ENCODE results near the gene SLC26A11.

SLC26A11 gene

DNA sequence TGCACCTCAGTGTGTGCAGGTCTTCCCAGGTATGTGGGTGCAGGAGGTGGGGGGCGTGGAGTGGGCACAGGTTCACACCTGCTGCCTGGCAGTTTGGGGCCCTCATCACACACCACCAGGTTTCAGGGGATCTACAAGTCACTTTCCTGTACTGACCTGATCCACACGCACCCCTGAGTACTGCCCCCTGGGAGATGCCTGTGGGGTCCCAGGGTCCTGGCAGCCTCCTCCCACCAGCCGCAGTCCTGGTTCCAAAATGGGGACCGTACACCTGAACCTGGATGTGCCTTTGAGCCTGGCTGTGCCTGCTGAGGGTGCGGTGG, 66.4 kb downstream of the SLC26A11 start:
- Histone ChIP-seq H3K4me2 (ENCODE audit: low read length) (no peak overlapping the region), H3K36me3 (ENCODE audit: control insufficient read depth in 1 of 2, insufficient read depth in 2 of 2, low read length in 2 of 2) (peaks cover 26 to 29% of the 10 kb centered on the region in 2 experiments), H3K14ac (ENCODE audit: low read length) (no peak overlapping the region), H3K27ac (ENCODE audit: low read depth, low read length) (no peak overlapping the region), H4K12ac (ENCODE audit: low read depth, low read length) (no peak overlapping the region), H3K79me2 (ENCODE audit: control insufficient read depth, insufficient read depth, low read length, poor library complexity) (no peaks in the 10 kb centered on the region), H2AK5ac (ENCODE audit: low read length) (no peak overlapping the region), H3K27me3 (ENCODE audit: insufficient read depth, low read length) (no peaks in the 10 kb centered on the region), H4K8ac (ENCODE audit: low read depth, low read length) (no peak overlapping the region), H3K4ac (ENCODE audit: low read depth, low read length) (no peak overlapping the region), H3K4me1 (ENCODE audit: control insufficient read depth in 1 of 2, insufficient read depth in 2 of 2, low read length in 2 of 2) (no peaks in the 10 kb centered on the region), H4K91ac (ENCODE audit: low read depth, low read length) (no peak overlapping the region), H3K18ac (ENCODE audit: low read length) (no peak overlapping the region), H2AFZ (ENCODE audit: insufficient read depth, low read length, poor library complexity) (no peak overlapping the region), H3K79me1 (ENCODE audit: low read length) (no peaks in the 10 kb centered on the region), H2BK12ac (ENCODE audit: low read length) (no peak overlapping the region), H2BK120ac (ENCODE audit: insufficient read depth, low read length, poor library complexity) (no peak overlapping the region), H3K4me3 (ENCODE audit: low read depth, low read length) (no peak overlapping the region), H3K9ac (ENCODE audit: low read length) (no peak overlapping the region), H3K9me3 (ENCODE audit: insufficient read depth, low read depth, low read length) (peaks cover 4% of the 10 kb centered on the region), H2BK5ac (ENCODE audit: low read depth, low read length, poor library complexity) (no peak overlapping the region), H3K23ac (ENCODE audit: low read length) (no peak overlapping the region)
- DNase-seq = no peak
- no CpG with 5 or more reads among the region's 5 CpGs for WGBS (ENCODE audit: extremely low coverage, insufficient coverage, insufficient read length)

DNA sequence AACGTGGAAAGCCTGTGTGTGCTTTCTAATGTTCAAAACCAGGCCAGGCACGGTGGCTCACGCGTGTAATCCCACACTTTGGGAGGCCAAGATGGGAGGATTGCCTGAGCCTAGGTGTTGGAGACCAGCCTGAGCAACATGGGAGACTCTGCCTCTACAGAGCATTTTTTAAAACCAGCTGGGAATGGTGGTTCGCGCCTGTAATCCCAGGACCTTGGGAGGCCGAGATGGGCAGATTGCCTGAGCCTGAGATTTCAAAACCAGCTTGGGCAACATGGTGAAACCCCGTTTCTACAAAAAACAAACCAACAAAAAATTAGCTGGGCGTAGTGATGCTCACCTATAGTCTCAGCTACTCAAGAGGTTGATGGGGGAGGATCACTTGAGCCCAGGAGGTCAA, 66.8 kb downstream of the SLC26A11 start:
- H3K9ac ChIP-seq (ENCODE audit: low read length) = no peak overlapping the region
- H3K4me1 ChIP-seq (ENCODE audit: control insufficient read depth in 1 of 2, insufficient read depth in 2 of 2, low read length in 2 of 2) = no peaks in the 10 kb centered on the region
- no peak overlapping the region for H3K18ac ChIP-seq (ENCODE audit: low read length)
- no peak overlapping the region for H4K8ac ChIP-seq (ENCODE audit: low read depth, low read length)
- no peak overlapping the region for H3K14ac ChIP-seq (ENCODE audit: low read length)
- H4K91ac ChIP-seq (ENCODE audit: low read depth, low read length) = no peak overlapping the region
- peaks cover 4% of the 10 kb centered on the region for H3K9me3 ChIP-seq (ENCODE audit: insufficient read depth, low read depth, low read length)
- H3K4ac ChIP-seq (ENCODE audit: low read depth, low read length) = no peak overlapping the region
- no CpG with 5 or more reads among the region's 9 CpGs for WGBS (ENCODE audit: extremely low coverage, insufficient coverage, insufficient read length)
- no peak overlapping the region for H3K27ac ChIP-seq (ENCODE audit: low read depth, low read length)
- H3K27me3 ChIP-seq (ENCODE audit: insufficient read depth, low read length) = no peaks in the 10 kb centered on the region
- no peaks in the 10 kb centered on the region for H3K79me1 ChIP-seq (ENCODE audit: low read length)
- no peak overlapping the region for H2BK120ac ChIP-seq (ENCODE audit: insufficient read depth, low read length, poor library complexity)
- H3K4me3 ChIP-seq (ENCODE audit: low read depth, low read length) = no peak overlapping the region
- H2BK12ac ChIP-seq (ENCODE audit: low read length) = no peak overlapping the region
- H4K12ac ChIP-seq (ENCODE audit: low read depth, low read length) = no peak overlapping the region
- H3K4me2 ChIP-seq (ENCODE audit: low read length) = no peak overlapping the region
- H3K36me3 ChIP-seq (ENCODE audit: control insufficient read depth in 1 of 2, insufficient read depth in 2 of 2, low read length in 2 of 2) = peaks cover 30 to 32% of the 10 kb centered on the region in 2 experiments
- H2BK5ac ChIP-seq (ENCODE audit: low read depth, low read length, poor library complexity) = no peak overlapping the region
- H3K23ac ChIP-seq (ENCODE audit: low read length) = no peak overlapping the region
- DNase-seq = no peak
- no peak overlapping the region for H2AK5ac ChIP-seq (ENCODE audit: low read length)
- no peaks in the 10 kb centered on the region for H3K79me2 ChIP-seq (ENCODE audit: control insufficient read depth, insufficient read depth, low read length, poor library complexity)
- no peak overlapping the region for H2AFZ ChIP-seq (ENCODE audit: insufficient read depth, low read length, poor library complexity)

DNA sequence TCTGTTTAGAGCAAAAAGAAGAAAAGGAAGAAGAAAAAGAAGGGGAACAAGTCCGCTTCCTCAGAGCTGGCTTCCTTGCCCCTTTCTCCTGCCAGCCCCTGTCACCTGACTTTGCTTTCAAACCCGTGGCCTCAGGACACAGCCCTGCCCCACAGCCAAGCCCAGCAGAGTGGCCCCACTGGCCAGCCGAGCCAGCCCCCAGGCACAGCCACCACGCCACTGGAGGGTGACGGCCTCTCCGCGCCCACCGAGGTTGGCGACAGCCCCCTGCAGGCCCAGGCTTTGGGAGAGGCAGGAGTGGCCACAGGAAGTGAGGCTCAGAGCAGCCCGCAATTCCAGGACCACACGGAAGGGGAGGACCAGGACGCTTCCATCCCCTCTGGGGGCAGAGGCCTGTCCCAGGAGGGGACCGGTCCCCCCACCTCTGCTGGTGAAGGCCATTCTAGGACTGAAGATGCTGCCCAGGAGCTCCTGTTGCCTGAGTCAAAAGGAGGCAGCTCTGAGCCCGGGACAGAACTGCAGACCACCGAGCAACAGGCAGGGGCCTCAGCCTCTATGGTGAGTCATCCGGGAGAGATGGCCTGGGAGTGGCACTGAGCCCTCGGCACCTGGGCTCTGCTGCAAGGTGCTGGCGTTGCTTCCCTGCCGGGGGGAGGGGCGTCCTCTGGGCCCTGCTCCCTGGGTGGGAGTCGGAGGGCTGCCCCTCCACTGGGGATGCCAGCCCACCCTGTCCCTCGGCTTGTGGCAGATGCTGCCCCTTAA, 67.8 kb downstream of the SLC26A11 start:
- Histone ChIP-seq H3K4me1 (ENCODE audit: control insufficient read depth in 1 of 2, insufficient read depth in 2 of 2, low read length in 2 of 2) (no peaks in the 10 kb centered on the region), H4K91ac (ENCODE audit: low read depth, low read length) (no peak overlapping the region), H3K79me2 (ENCODE audit: control insufficient read depth, insufficient read depth, low read length, poor library complexity) (no peaks in the 10 kb centered on the region), H3K36me3 (ENCODE audit: control insufficient read depth in 1 of 2, insufficient read depth in 2 of 2, low read length in 2 of 2) (peaks cover 34% of the 10 kb centered on the region in 2 experiments), H2BK120ac (ENCODE audit: insufficient read depth, low read length, poor library complexity) (no peak overlapping the region), H3K79me1 (ENCODE audit: low read length) (no peaks in the 10 kb centered on the region), H2BK12ac (ENCODE audit: low read length) (no peak overlapping the region), H3K4me2 (ENCODE audit: low read length) (no peak overlapping the region), H3K27me3 (ENCODE audit: insufficient read depth, low read length) (no peaks in the 10 kb centered on the region), H3K4ac (ENCODE audit: low read depth, low read length) (no peak overlapping the region), H3K23ac (ENCODE audit: low read length) (no peak overlapping the region), H4K8ac (ENCODE audit: low read depth, low read length) (no peak overlapping the region), H2BK5ac (ENCODE audit: low read depth, low read length, poor library complexity) (no peak overlapping the region), H3K18ac (ENCODE audit: low read length) (no peak overlapping the region), H2AFZ (ENCODE audit: insufficient read depth, low read length, poor library complexity) (no peak overlapping the region), H3K27ac (ENCODE audit: low read depth, low read length) (no peak overlapping the region), H3K9me3 (ENCODE audit: insufficient read depth, low read depth, low read length) (peaks cover 4% of the 10 kb centered on the region), H3K9ac (ENCODE audit: low read length) (no peak overlapping the region), H3K14ac (ENCODE audit: low read length) (no peak overlapping the region), H2AK5ac (ENCODE audit: low read length) (no peak overlapping the region), H3K4me3 (ENCODE audit: low read depth, low read length) (no peak overlapping the region), H4K12ac (ENCODE audit: low read depth, low read length) (no peak overlapping the region)
- DNase-seq = no peak
- WGBS (ENCODE audit: extremely low coverage, insufficient coverage, insufficient read length) = no CpG with 5 or more reads among the region's 22 CpGs

DNA sequence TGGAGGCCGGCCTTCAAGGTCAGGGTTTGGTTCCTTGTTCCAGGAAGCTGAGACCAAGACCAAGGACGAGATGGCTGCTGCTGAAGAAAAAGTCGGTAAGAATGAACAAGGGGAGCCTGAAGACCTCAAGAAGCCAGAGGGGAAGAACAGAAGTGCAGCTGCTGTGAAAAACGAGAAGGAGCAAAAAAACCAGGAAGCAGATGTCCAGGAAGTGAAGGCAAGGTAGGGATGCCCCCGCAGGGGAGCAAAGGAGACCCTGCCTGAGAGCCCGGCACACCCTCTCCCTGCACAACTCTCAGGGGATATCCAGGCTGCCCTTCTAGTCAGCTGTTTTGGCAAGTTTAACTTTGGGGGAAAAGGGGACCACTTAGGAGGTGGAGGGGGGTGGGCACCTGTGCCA, 69.4 kb downstream of the SLC26A11 start:
- Histone ChIP-seq H3K79me1 (ENCODE audit: low read length) (no peaks in the 10 kb centered on the region), H3K36me3 (ENCODE audit: control insufficient read depth in 1 of 2, insufficient read depth in 2 of 2, low read length in 2 of 2) (peaks cover 37 to 41% of the 10 kb centered on the region in 2 experiments), H3K14ac (ENCODE audit: low read length) (no peak overlapping the region), H2BK120ac (ENCODE audit: insufficient read depth, low read length, poor library complexity) (no peak overlapping the region), H3K27me3 (ENCODE audit: insufficient read depth, low read length) (no peaks in the 10 kb centered on the region), H3K4me1 (ENCODE audit: control insufficient read depth in 1 of 2, insufficient read depth in 2 of 2, low read length in 2 of 2) (no peaks in the 10 kb centered on the region), H3K18ac (ENCODE audit: low read length) (no peak overlapping the region), H3K9me3 (ENCODE audit: insufficient read depth, low read depth, low read length) (peaks cover 4% of the 10 kb centered on the region), H4K8ac (ENCODE audit: low read depth, low read length) (no peak overlapping the region), H3K4me3 (ENCODE audit: low read depth, low read length) (no peak overlapping the region), H2AFZ (ENCODE audit: insufficient read depth, low read length, poor library complexity) (no peak overlapping the region), H2BK12ac (ENCODE audit: low read length) (no peak overlapping the region), H2BK5ac (ENCODE audit: low read depth, low read length, poor library complexity) (no peak overlapping the region), H4K12ac (ENCODE audit: low read depth, low read length) (no peak overlapping the region), H3K27ac (ENCODE audit: low read depth, low read length) (no peak overlapping the region), H2AK5ac (ENCODE audit: low read length) (no peak overlapping the region), H3K4ac (ENCODE audit: low read depth, low read length) (no peak overlapping the region), H3K79me2 (ENCODE audit: control insufficient read depth, insufficient read depth, low read length, poor library complexity) (no peaks in the 10 kb centered on the region), H4K91ac (ENCODE audit: low read depth, low read length) (no peak overlapping the region), H3K23ac (ENCODE audit: low read length) (no peak overlapping the region), H3K9ac (ENCODE audit: low read length) (no peak overlapping the region), H3K4me2 (ENCODE audit: low read length) (no peak overlapping the region)
- WGBS (ENCODE audit: extremely low coverage, insufficient coverage, insufficient read length) = no CpG with 5 or more reads among the region's 6 CpGs
- no peak for DNase-seq
